Natural killer cell (primary cell): ENCODE measurements around the gene C1orf167. TPM values are rescaled to one million over a fixed set of nuclear protein-coding genes. Genes with fewer than 3 reads are reported as not detected.

Source experiments
- ATAC-seq, 3 donors: fragments of 150-1000 bp in 2 of 3; fragments of 200-7000 bp in 1 of 3; cut with Tn5 transposase; 1 replicate in 1 of 3; 2 replicates in 2 of 3; pipeline ENCODE4 v1.10.0; 2021; ENCODE audit warnings: mild to moderate bottlenecking in 2 of 3, moderate library complexity in 2 of 3
- DNase-seq, 2 donors: peaks; one replicate each; pipeline versions ENCODE4 v3.0.0 to v3.0.0-alpha.2; 2013 to 2021; ENCODE audit warnings: mixed read lengths in 1 of 2
- H3K27ac ChIP-seq: one replicate; pipeline ENCODE4 v1.5.1; 2013; ENCODE audit warnings: mild to moderate bottlenecking, low read length
- H3K27me3 ChIP-seq: one replicate; pipeline ENCODE4 v1.6.1; 2013; ENCODE audit warnings: low read length; ENCODE audit not compliant: control insufficient read depth, insufficient read depth
- H3K36me3 ChIP-seq: one replicate; pipeline ENCODE4 v1.6.1; 2013; ENCODE audit warnings: low read length; ENCODE audit not compliant: control insufficient read depth, insufficient read depth
- H3K4me1 ChIP-seq: one replicate; pipeline ENCODE4 v1.6.1; 2013; ENCODE audit warnings: low read length; ENCODE audit not compliant: control insufficient read depth, insufficient read depth
- H3K4me3 ChIP-seq: one replicate; pipeline ENCODE4 v1.5.1; 2013; ENCODE audit warnings: low read length
- H3K9me3 ChIP-seq: one replicate; pipeline ENCODE4 v1.6.1; 2013; ENCODE audit warnings: low read length; ENCODE audit not compliant: control insufficient read depth, insufficient read depth
- H3K27ac Mint-ChIP-seq, 2 donors: one replicate each; pipeline ENCODE4 v1.8.0; 2022; ENCODE audit warnings: mild to moderate bottlenecking in 2 of 2, mixed read lengths in 2 of 2, moderate library complexity in 1 of 2
- H3K27me3 Mint-ChIP-seq, 2 donors: one replicate each; pipeline ENCODE4 v1.8.0; 2022; ENCODE audit warnings: low read depth in 2 of 2, mixed read lengths in 2 of 2
- H3K36me3 Mint-ChIP-seq: one replicate; pipeline ENCODE4 v1.8.0; 2022; ENCODE audit warnings: mixed read lengths
- H3K4me1 Mint-ChIP-seq, 2 donors: one replicate each; pipeline ENCODE4 v1.8.0; 2022; ENCODE audit warnings: mixed read lengths in 2 of 2
- H3K4me3 Mint-ChIP-seq: one replicate; pipeline ENCODE4 v1.8.0; 2022; ENCODE audit warnings: mild to moderate bottlenecking, moderate library complexity, mixed read lengths
- H3K9me3 Mint-ChIP-seq, 2 donors: one replicate each; pipeline ENCODE4 v1.8.0; 2022; ENCODE audit warnings: mixed read lengths in 2 of 2
- CTCF ChIP-seq: fragments of 200-600 bp; IDR thresholded peaks from one replicate; pipeline ENCODE4 v1.8.0; 2022; ENCODE audit warnings: antibody characterized with exemption
- WGBS: methylation state at CpG from one replicate; pipeline ENCODE4 v1.1.7; 2013; ENCODE audit warnings: missing lambda C conversion rate; ENCODE audit not compliant: insufficient coverage; 5-methylcytosine and 5-hydroxymethylcytosine counted together
- intact Hi-C: fragments of 100-400 bp; cut with micrococcal nuclease; formaldehyde crosslinking; loops from one replicate; pipeline ENCODE4 v1.14.2; 2022
- total RNA-seq, 4 donors: library from RNA; stranded (reverse); fragments of 120-200 nt in 1 of 4; gene quantifications; one replicate each; pipeline versions ENCODE4 v1.2.3 to v1.2.4, GENCODE V29; 2013 to 2022

C1orf167 gene
- total RNA-seq, 3 donors from 2014 or later (not counting 1 experiment from before 2014, with no cell fraction given): 0.15 TPM; not detected in 2

GRCh38 chr1:11780380-11781147 is 18.6 kb downstream of the C1orf167 start:
- H3K9me3 Mint-ChIP-seq: no peaks in the 10 kb centered on the region
- no peak overlapping the region for H3K4me3 Mint-ChIP-seq
- no peak overlapping the region for H3K27ac Mint-ChIP-seq
- no peaks in the 10 kb centered on the region for H3K36me3 Mint-ChIP-seq
- peaks cover 5 to 11% of the 10 kb centered on the region in 2 donors for H3K4me1 Mint-ChIP-seq
- intact Hi-C loops: no loop called here
- 96% methylated on average over 4 of the region's 10 CpGs for WGBS
- no peak overlapping the region for H3K4me3 ChIP-seq
- ATAC-seq (no peak), DNase-seq (no peak)
- H3K27me3 ChIP-seq: no peaks in the 10 kb centered on the region
- no peak overlapping the region for H3K27ac ChIP-seq
- peaks cover 16% of the 10 kb centered on the region for H3K4me1 ChIP-seq
- H3K27me3 Mint-ChIP-seq: no peaks in the 10 kb centered on the region
- TF ChIP-seq CTCF: no peak
- no peaks in the 10 kb centered on the region for H3K9me3 ChIP-seq
- H3K36me3 ChIP-seq: no peaks in the 10 kb centered on the region

- 96% methylated on average over 12 of the region's 12 CpGs for WGBS
- H3K27ac ChIP-seq: no peak overlapping the region
- Mint-ChIP-seq H3K4me3 (no peak overlapping the region), H3K9me3 (no peaks in the 10 kb centered on the region), H3K36me3 (no peaks in the 10 kb centered on the region), H3K4me1 (peaks cover 5 to 12% of the 10 kb centered on the region in 2 donors), H3K27ac (no peak overlapping the region), H3K27me3 (no peaks in the 10 kb centered on the region)
- peaks cover 18% of the 10 kb centered on the region for H3K4me1 ChIP-seq
- no peaks in the 10 kb centered on the region for H3K27me3 ChIP-seq
- TF ChIP-seq CTCF: no peak
- intact Hi-C loops: no loop called here
- no peak for ATAC-seq
- no peaks in the 10 kb centered on the region for H3K36me3 ChIP-seq
- H3K4me3 ChIP-seq: no peak overlapping the region
- no peak for DNase-seq
- H3K9me3 ChIP-seq: no peaks in the 10 kb centered on the region
Measured at GRCh38 chr1:11781297-11781696, 19.3 kb downstream of the C1orf167 start.

DNA sequence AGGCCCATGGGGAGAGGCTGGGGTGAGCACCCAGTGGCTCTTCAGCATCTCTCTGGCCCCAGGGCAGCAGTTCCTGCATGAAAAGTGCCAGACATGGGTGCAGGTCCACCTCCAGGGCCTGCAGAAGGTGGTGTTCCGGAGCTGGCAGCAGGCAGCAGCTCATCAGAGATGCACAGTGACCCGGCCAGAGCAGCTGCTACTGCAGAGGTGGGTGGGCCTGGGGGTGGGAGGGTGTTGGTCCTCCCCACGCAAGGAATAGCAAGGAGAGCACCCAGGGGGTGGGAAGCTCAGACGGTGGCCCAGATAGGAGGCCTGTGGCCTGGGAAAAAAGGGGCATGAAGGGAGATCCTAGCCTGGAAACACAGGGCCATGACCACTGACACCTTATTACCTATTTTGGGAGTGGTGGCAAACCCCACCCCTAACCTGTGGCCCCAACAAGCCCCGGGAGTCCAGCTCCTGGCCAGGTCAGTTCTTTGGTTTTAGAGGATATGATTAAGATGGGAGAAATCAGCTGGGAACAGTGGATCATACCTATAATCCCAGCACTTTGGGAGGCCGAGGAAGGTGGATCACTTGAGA is 20.2 kb downstream of the C1orf167 start:
- H3K36me3 ChIP-seq: no peaks in the 10 kb centered on the region
- H3K27ac ChIP-seq: no peak overlapping the region
- no peaks in the 10 kb centered on the region for H3K27me3 Mint-ChIP-seq
- TF ChIP-seq CTCF: no peak
- WGBS: 85% methylated on average over 5 of the region's 6 CpGs
- peaks cover 5 to 12% of the 10 kb centered on the region in 2 donors for H3K4me1 Mint-ChIP-seq
- no peak overlapping the region for H3K4me3 ChIP-seq
- no peak overlapping the region for H3K27ac Mint-ChIP-seq
- no peaks in the 10 kb centered on the region for H3K36me3 Mint-ChIP-seq
- intact Hi-C loops: no loop called here
- no peak for DNase-seq
- no peak for ATAC-seq
- peaks cover 18% of the 10 kb centered on the region for H3K4me1 ChIP-seq
- no peaks in the 10 kb centered on the region for H3K9me3 Mint-ChIP-seq
- no peaks in the 10 kb centered on the region for H3K27me3 ChIP-seq
- H3K4me3 Mint-ChIP-seq: no peak overlapping the region
- no peaks in the 10 kb centered on the region for H3K9me3 ChIP-seq
